Left hindlimb (tissue), 1 donor: ENCODE measurements around the gene KIAA1217.

Experiments
- DNase-seq: peaks from one replicate; pipeline ENCODE4 v3.0.0-alpha.2; 2018

Gene KIAA1217

DNA sequence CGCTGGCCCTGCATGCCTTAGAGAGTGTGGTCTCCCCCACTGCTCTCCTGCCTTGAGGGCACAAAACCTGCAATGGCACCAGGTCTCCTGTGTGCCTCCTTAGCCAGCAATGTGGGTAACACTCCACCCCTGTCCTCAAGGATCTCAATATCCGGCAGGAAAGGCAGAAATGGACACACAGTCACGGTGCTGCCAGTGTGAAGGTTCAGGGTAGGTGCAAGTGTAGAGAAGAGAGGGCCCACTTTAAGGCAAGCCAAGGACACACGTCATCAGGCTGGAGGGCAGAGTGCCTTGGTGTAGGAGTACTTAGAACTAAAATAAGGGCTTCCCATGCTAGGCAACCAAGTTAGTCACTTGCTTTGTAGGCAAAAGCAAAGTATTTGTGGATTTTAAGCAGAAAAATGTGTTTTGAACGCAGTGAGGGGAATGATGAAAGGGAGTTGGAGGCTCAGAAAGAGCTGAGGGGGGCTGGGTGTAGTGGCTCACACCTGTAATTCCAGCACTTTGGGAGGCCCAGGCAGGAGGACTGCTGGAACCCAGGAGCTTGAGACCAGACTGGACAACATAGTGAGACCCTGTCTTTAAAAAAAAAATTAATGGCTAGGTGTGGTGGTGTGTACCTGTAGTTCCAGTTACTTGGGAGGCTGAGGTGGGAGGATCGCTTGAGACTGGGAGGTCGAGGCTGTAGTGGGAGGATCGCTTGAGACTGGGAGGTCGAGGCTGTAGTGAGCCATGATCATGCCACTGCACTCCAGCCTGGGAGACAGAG, 361.9 kb downstream of the KIAA1217 start:
- no peak for DNase-seq

DNA sequence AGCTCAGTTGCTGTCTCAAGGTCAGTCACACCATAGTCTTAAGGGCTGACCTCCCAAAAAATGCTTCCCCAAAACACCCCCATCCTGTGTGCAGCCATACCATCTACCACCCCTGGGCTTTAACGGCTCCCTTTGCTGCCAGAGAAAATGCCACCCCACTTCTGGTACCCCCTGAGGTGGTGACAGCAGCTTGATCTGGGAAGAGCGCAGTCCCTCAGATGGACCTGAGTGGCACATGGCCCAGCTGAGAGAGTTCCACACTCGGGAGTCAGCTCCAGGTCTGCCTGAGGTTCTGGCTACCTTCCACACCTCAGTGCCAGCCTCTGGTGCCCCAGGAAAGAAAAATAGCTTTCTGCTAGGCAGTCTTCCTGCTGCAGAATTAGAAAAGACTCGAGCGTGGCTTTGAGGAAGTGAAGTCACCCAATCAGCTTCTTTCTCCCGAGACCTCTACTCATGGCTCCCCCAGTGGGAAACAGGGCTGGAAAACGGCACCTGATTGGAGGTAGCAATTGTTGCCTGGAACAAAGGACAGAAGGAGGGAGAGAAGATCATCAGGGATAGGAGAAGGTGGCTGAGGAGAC, 363.0 kb downstream of the KIAA1217 start:
- no peak for DNase-seq

DNA sequence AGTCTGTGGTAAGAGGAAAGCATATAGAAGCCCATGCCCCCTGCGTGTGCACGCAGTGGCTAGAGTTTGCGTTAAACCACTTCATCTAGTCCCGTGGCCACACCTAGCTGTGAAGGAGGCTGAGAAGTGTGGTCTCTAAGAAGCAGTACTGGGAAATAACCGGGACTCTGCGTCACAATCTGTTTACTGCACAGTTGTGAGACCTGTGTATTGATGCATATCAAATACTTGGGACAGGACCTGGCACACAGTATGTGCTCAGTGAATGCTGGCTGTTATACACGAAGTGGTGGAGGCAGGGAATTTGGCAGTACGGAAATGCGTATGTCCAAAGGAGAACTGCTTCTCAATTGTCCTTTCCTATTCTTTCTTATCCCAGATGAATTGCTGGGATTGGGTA, 365.2 kb downstream of the KIAA1217 start:
- no peak for DNase-seq

DNA sequence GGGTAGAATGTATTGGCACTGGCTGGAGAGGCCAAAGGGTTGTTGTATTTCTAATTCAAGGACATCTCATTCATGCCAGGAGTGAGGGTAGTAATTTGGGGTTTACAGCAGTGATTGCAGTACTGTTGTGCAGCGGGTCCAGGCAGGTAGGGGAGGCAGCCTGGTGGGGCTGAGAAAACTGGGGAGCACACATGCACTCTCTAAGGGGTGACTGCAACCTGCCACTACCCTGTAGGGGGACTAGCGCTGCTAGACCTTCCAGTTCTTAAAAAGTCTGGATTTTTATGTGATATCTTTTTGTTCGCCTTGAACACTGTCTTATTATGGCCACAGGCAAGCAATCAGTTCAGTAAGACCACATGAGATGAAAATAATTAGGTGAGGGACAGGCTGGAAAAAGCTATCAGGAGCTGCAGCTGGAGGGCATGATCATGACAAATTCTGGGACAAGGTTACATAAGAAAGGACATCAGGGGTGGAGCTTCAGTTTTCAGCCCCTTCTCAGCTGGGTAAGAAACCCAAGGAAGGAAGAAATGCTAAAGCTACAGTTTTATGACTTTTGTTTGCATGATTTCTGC, 365.7 kb downstream of the KIAA1217 start:
- no peak for DNase-seq

DNA sequence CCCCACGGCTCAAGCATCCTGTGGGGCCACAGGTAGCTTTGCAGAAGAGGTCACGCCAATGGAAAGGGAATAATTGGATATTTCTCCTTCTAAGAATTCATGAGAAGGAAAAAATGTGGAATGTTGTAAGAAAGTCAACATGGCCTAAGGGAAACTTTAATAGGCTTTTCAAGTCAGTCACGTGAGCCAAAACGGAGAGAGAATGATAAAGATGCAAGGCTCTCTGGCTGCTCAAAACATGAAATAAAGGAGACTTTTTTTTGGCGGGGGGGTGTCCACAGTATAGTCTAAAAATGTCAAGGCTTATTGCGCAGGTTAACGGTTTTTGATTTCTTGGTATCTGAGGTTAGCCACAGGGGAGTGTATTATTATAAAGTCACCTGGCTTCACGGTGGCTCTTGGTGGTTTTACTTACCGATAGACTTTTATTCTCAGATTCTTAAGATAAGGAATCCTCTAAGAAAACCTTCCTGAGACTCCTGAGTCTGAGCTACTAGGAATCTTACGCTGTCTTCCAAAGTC, 366.6 kb downstream of the KIAA1217 start:
- DNase-seq, result no peak

DNA sequence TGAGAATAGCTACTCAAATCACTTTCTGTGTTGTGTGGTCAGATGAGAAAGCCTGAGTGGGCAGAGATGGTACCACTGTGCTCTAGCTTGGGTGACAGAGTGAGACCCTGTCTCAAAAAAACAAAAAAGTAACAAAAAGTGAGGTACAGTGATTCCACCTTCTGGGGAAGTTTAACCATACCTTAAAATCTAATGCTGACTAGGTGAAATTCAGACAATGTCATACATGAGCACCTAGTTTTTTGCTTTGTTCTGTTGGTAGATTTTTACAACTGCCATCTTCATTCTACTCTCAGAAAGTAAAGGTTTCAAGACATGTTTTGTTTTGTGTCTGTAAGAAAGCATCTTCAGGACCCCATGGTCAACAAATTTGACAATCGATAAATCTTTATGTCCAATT, 370.5 kb downstream of the KIAA1217 start:
- no peak for DNase-seq

DNA sequence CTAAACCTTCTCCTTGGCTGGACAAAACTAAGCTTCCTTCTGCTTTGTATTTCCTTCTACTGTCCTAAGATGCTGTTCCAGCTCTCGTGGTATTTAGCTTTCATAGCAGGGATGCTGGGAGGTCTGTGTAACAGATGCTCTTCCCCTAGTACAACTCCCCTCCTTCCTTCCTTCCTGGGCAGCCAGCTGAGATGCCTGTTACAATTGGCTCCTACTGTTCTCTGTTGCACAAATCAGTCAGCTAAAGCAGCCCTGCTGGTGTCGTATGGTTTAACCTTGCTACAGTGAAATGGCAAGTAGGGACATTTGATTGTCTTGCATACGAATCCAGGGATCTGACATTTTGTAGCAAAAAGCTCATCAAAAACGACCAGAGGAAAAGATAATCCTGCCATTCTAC, 371.0 kb downstream of the KIAA1217 start:
- DNase-seq, result no peak

DNA sequence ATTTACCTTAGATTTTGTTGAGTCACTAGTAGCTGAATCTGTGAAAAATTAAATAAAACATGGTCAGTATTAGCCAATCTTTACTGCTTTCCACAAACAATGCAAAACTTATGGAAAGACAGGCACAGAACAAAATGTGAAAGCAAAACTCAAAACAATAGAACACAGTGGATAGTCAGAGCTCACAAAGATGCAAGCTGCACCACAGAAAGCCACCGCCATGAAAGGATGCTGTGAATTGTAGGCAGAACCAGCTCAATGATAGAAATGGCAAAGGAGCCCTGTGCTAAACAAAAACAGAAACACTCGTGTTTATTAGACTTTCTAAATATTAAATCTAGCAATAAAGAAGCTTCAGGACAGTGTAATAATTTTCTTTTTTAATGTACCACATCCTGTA, 380.3 kb downstream of the KIAA1217 start:
- no peak for DNase-seq

DNA sequence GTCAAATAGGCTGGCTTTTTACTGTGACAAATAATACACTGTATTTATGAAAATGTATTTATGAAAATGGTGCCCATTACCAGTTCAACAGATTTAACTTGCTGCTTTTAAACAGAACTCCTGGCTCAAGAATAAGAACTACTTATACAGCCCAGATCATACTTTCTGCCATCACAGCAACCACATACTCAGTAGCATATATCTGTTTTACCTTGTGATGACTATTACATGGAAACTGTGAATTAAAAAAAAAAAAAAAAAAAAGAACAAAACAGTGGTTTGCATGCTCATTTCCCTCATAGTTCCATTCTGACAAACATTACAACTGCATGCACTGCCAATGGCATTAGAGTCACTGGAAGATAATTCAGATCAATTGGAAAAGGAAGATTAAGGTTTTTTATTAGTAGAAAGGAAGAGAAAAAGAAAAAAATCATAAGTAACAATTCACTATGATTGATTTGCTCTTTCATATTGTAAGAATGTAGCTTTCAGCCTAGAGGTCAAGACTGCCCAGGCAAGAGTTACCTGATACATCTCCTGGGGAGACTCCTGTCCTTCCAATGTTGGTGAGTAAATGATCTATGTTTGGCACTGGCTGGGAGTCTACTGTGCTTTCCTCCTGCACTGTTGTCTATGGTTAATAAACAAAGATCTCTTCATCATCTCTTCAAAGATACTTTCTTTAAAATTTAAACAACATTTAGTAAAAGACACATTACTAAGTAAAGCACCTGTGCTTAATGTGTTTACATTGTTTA, 381.9 kb downstream of the KIAA1217 start:
- no peak for DNase-seq

DNA sequence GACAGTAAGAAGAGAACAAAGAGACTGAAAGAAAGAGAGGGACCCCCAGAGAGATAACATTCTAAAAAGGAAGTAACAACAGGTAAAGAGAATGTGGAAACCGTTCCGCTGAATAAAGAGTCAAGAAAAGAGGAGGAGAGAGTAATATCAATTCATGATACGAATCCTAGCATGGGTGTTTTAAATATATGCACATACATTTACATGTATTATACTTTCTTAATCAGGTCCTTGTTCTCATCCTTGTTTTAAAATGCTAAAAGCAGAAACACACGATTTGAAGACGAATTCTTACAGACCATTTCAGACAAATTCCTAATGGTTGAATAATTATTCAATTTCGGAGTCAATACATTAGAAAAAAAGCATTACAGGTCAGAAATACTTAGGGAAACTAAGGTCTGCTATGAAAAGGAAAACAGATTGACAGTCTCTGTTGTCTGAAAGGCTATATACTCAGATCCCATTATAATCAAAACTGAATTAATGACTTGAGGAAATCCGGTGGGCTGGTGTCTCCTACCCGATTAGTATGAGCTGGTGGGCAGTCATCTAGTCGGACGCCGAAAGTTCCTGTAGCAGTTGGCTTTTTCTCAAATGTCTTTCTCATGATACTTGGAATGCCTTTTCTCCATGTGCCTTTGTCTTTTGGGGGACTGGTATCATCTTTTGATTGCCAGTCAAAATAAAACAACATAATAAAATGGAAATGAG, 387.4 kb downstream of the KIAA1217 start:
- no peak for DNase-seq

DNA sequence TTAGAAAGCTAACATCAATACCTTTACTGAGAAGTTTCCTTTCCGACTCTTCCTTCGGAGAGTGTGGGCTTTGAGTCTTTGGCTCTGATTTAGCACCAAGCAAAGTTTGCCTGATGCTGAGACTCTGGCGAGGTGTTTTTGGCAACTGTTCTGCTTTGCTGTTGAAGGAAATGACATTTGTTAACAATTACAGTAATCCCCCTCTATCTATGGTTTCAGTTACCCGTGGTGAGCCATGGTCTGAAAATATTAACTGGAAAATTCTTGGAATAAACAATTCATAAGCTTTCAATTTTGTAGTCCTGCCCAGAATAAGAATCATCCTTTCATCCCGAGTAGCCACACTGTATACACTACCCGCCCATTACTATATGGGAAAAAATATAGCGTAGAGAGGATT, 388.5 kb downstream of the KIAA1217 start:
- no peak for DNase-seq
